Dendritic cell treated with granulocyte-macrophage colony-stimulating factor and Interleukin-4, amounts not matched to agents 40 ng/mL and 50 ng/mL, for 4 days (primary cell): ENCODE measurements around the gene RETN.

Experiments
- H3K27ac Mint-ChIP-seq: one replicate; pipeline ENCODE4 v1.8.0; 2022; ENCODE audit warnings: mild to moderate bottlenecking, mixed read lengths
- H3K27me3 Mint-ChIP-seq: one replicate; pipeline ENCODE4 v1.8.0; 2022; ENCODE audit warnings: mild to moderate bottlenecking, mixed read lengths
- H3K36me3 Mint-ChIP-seq: one replicate; pipeline ENCODE4 v1.8.0; 2022; ENCODE audit warnings: low read depth, mixed read lengths
- H3K4me1 Mint-ChIP-seq: one replicate; pipeline ENCODE4 v1.8.0; 2022; ENCODE audit warnings: low read depth, mixed read lengths
- H3K4me3 Mint-ChIP-seq: one replicate; pipeline ENCODE4 v1.8.0; 2022; ENCODE audit warnings: mild to moderate bottlenecking, moderate library complexity, mixed read lengths
- H3K9me3 Mint-ChIP-seq: one replicate; pipeline ENCODE4 v1.8.0; 2022; ENCODE audit warnings: mixed read lengths
- intact Hi-C: fragments of 100-400 bp; cut with micrococcal nuclease; formaldehyde crosslinking; loops from one replicate; pipeline ENCODE4 v1.15.0; 2022

The RETN gene

DNA sequence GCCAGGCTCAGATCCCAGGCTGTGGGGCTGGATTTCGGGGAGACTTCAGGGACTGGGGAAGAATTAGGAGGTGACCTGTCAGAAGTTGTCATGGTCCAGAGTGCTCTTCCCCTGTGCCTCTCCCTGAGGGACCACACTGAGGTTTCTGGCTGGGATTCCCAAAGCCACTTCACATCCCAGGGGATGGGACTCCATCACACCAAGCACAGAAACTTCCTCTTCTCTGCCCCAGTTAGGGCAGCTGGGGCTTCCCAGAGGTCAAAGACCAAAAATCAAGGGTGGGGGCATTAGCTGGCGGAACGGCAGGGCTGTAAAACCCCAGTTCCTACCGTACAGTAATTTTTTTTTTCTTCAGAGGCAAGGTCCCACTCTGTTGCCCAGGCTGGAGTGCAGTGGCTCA, 25.6 kb downstream of the RETN start:
- Mint-ChIP-seq H3K27ac (no peak overlapping the region), H3K4me1 (peaks cover 37% of the 10 kb centered on the region), H3K36me3 (peaks cover 36% of the 10 kb centered on the region), H3K9me3 (no peaks in the 10 kb centered on the region), H3K27me3 (no peaks in the 10 kb centered on the region), H3K4me3 (no peak overlapping the region)
- intact Hi-C loops, result no loop called here

GRCh38 chr19:7697721-7698287, 29.0 kb downstream of the RETN start:
- peak overlapping the region; percentile 85 for H3K4me3 Mint-ChIP-seq
- peak overlapping the region; percentile 96 for H3K27ac Mint-ChIP-seq
- intact Hi-C loops, result loop anchor here (2.0 to 5.0 kb wide), 2 partner anchors 34 to 43 kb away; partner anchors contain the start of gene CLEC4G
- peaks cover 36% of the 10 kb centered on the region for H3K36me3 Mint-ChIP-seq
- H3K9me3 Mint-ChIP-seq, result no peaks in the 10 kb centered on the region
- H3K27me3 Mint-ChIP-seq, result no peaks in the 10 kb centered on the region
- peaks cover 67% of the 10 kb centered on the region for H3K4me1 Mint-ChIP-seq

DNA sequence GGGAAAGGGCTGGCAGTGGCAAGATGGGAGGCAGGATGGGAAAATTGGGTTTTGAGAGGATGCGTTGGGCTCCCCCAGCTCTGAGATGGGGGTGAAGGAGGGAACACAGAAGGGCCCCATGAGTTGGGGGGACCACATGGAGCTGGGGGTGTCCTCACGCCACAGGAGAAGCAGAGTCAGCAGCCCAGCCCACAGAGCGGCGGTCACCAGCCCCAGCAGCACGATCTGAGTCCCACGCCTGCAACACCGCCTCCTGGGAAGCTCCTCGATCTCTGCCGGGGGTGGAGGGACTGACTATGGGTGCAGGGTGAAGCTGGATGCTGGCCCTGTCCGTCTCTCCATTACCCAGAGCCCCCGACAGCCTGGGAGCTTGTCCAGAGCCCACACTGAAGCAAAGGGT, 29.7 kb downstream of the RETN start:
- peaks cover 75% of the 10 kb centered on the region for H3K4me1 Mint-ChIP-seq
- peak overlapping the region; percentile 96 for H3K27ac Mint-ChIP-seq
- peak overlapping the region; percentile 85 for H3K4me3 Mint-ChIP-seq
- intact Hi-C loops, result loop anchor here (2.0 to 5.0 kb wide), 2 partner anchors 34 to 42 kb away; partner anchors contain the start of gene CLEC4G
- H3K36me3 Mint-ChIP-seq, result peaks cover 36% of the 10 kb centered on the region
- H3K27me3 Mint-ChIP-seq, result no peaks in the 10 kb centered on the region
- H3K9me3 Mint-ChIP-seq, result no peaks in the 10 kb centered on the region

- intact Hi-C loops, result loop anchor here (2.0 to 5.0 kb wide), 2 partner anchors 33 to 42 kb away; partner anchors contain the start of gene CLEC4G
- Mint-ChIP-seq H3K36me3 (peaks cover 36% of the 10 kb centered on the region), H3K9me3 (no peaks in the 10 kb centered on the region), H3K4me1 (peaks cover 77% of the 10 kb centered on the region), H3K4me3 (peak overlapping the region; percentile 85), H3K27me3 (no peaks in the 10 kb centered on the region), H3K27ac (peak overlapping the region; percentile 96)
These were observed 30.2 kb downstream of the RETN start for GRCh38 chr19:7699003-7699402.

- intact Hi-C loops, result loop anchor here (2.0 to 5.0 kb wide), 2 partner anchors 33 to 41 kb away; partner anchors contain the start of gene CLEC4G
- H3K36me3 Mint-ChIP-seq, result peaks cover 36% of the 10 kb centered on the region
- no peaks in the 10 kb centered on the region for H3K9me3 Mint-ChIP-seq
- peak overlapping the region; percentile 85 for H3K4me3 Mint-ChIP-seq
- peak overlapping the region; percentile 96 for H3K27ac Mint-ChIP-seq
- peaks cover 77% of the 10 kb centered on the region for H3K4me1 Mint-ChIP-seq
- H3K27me3 Mint-ChIP-seq, result no peaks in the 10 kb centered on the region
These were observed 30.9 kb downstream of the RETN start for GRCh38 chr19:7699417-7700401.

DNA sequence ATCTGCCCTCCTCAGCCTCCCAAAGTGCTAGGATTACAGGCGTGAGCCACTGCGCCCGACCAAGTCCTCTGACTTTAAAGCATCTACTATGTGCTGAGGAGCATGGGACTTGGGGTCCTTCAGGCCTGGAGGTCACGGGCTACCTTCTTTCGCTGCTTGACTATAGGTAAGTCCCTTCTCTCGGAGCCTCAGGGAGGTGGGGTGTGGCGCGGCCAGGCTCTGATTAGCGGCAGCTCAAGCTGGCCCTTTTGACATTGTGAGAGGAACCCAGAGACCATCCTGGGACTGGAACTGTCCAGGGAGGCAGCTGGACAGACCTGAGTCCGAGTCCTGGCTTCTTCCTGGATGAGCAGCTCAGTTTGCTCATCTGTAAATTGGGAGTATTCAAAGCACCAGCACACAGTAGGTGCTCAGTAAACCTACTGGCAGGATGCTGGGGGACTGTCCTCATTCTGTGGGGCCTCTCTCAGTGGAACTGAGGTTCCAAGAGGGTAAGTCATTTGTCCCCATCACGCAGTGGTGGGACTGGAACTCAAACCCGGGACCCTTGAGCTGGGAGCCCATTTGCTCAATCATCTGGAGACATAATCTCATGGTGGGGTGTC, 32.3 kb downstream of the RETN start:
- Mint-ChIP-seq H3K36me3 (peaks cover 33% of the 10 kb centered on the region), H3K27me3 (no peaks in the 10 kb centered on the region), H3K9me3 (no peaks in the 10 kb centered on the region), H3K4me1 (peaks cover 85% of the 10 kb centered on the region), H3K27ac (peak overlapping the region; percentile 96), H3K4me3 (no peak overlapping the region)
- intact Hi-C loops, result no loop called here

DNA sequence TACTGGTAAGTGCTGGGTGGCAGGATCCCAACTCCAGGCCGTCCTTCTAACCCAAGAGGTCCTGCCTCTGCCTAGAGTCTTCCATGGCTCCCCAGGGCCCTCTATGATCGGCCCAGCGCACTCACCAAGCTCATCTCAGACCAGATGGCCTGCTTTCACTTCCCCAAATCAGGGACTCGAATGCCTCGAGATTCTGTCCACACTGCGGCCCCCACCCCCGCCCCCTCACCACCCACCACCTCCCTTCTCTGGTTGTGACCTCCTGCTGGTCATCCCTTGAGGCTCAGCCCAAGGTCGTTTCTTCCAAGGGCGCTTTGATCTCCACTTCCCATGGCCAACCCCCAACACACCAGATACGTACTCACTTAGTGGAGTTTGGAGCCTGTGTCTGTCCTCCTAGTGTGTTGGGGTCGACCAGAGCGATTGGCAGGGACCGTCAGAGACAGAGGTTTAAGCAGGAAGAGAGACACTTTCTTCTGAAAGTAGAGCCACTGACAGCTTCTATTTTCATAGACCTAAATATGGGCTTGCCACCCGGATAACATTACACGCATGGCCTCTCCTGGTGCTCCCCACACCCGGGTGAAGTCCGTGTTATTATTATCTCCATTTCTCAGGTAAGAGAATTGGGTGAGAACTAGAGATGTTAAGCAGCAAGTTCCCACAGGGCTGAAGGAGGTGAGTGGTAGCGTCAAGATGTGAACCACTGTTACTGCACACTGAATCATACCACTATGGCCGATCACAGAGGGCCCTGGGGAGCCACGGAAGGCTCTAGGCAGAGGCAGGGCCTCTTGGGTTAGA, 33.0 kb downstream of the RETN start, which contains the start of gene FCER2:
Gene FCER2, minus strand, starts transcription at position 478 of the 804 bp plus-strand sequence. CDS start 2,371 bp downstream, outside the sequence.
- no peaks in the 10 kb centered on the region for H3K27me3 Mint-ChIP-seq
- peak within 1 kb of the TSS; percentile 44 for H3K4me3 Mint-ChIP-seq
- intact Hi-C loops, result no loop called here
- no peaks in the 10 kb centered on the region for H3K9me3 Mint-ChIP-seq
- peaks cover 86% of the 10 kb centered on the region for H3K4me1 Mint-ChIP-seq
- peak within 1 kb of the TSS; percentile 96 for H3K27ac Mint-ChIP-seq
- peaks cover 26% of the 10 kb centered on the region for H3K36me3 Mint-ChIP-seq

- intact Hi-C loops, result no loop called here
- Mint-ChIP-seq H3K4me1 (peaks cover 90% of the 10 kb centered on the region), H3K4me3 (peak overlapping the region; percentile 45)
These were observed 34.5 kb downstream of the RETN start for GRCh38 chr19:7703332-7703731.

GRCh38 chr19:7704280-7705060, 35.6 kb downstream of the RETN start:
- peak overlapping the region; percentile 96 for H3K27ac Mint-ChIP-seq

More at GRCh38 chr19:7703332-7703731, 34.5 kb downstream of the RETN start:
- H3K27me3 Mint-ChIP-seq, result no peaks in the 10 kb centered on the region
- no peaks in the 10 kb centered on the region for H3K9me3 Mint-ChIP-seq
- peak overlapping the region; percentile 96 for H3K27ac Mint-ChIP-seq
- H3K36me3 Mint-ChIP-seq, result peaks cover 12% of the 10 kb centered on the region

GRCh38 chr19:7705387-7706187, 36.7 kb downstream of the RETN start:
- no peaks in the 10 kb centered on the region for H3K27me3 Mint-ChIP-seq
- no peaks in the 10 kb centered on the region for H3K36me3 Mint-ChIP-seq
- H3K27ac Mint-ChIP-seq, result peak overlapping the region; percentile 96
- no peaks in the 10 kb centered on the region for H3K9me3 Mint-ChIP-seq
- peak overlapping the region; percentile 65 for H3K4me3 Mint-ChIP-seq
- peaks cover 97% of the 10 kb centered on the region for H3K4me1 Mint-ChIP-seq
- intact Hi-C loops, result loop anchor here (1.0 kb wide), 1 partner anchor 9 kb away; no protein-coding TSS in a partner anchor

More at GRCh38 chr19:7704280-7705060, 35.6 kb downstream of the RETN start:
- intact Hi-C loops, result no loop called here
- Mint-ChIP-seq H3K4me1 (peaks cover 96% of the 10 kb centered on the region), H3K9me3 (no peaks in the 10 kb centered on the region), H3K27me3 (no peaks in the 10 kb centered on the region), H3K4me3 (peak overlapping the region; percentile 35), H3K36me3 (peaks cover under 1% of the 10 kb centered on the region)

DNA sequence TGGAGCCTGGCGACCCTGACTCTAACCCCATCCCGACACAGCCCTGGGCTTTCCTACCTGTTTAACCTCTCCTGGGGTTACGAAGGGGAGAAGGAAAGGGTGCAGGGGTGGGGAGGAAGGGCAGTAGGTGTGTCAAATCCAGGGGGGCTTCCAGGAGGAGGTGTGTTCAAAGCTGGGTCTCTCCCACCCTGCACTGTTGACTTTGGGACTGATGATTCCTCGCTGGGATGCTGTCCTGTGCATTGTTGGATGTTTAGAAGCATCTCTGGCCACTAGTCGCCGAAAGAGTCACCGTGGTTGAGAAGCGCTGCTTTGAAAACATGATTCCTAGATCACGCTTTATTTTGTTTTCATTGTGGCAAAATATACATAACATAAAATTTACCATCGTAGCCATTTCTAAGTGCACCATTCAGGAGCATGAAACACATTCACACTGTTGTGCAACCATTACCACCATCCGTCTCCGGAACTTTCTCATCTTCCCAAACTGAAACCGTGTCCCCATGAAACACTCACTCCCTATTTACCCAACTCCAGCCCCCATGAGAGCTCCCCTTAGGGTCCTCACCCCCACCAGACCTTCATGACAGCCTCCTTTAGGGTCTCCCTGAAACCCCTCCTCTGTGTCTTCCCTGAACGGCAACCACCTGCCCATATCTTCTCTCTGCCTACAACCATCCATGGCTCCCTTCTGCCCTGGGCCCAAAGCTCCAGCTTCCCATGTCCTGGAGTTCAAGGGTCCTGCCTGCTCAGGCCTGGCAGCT, 37.5 kb downstream of the RETN start:
- Mint-ChIP-seq H3K27me3 (no peaks in the 10 kb centered on the region), H3K27ac (peak overlapping the region; percentile 96), H3K4me3 (peak overlapping the region; percentile 65), H3K36me3 (no peaks in the 10 kb centered on the region), H3K9me3 (no peaks in the 10 kb centered on the region), H3K4me1 (peaks cover 96% of the 10 kb centered on the region)
- intact Hi-C loops, result loop anchor here (1.0 kb wide), 1 partner anchor 8 kb away; no protein-coding TSS in a partner anchor
